ENCODE data around the gene GAP43.

GAP43 gene, protein sequence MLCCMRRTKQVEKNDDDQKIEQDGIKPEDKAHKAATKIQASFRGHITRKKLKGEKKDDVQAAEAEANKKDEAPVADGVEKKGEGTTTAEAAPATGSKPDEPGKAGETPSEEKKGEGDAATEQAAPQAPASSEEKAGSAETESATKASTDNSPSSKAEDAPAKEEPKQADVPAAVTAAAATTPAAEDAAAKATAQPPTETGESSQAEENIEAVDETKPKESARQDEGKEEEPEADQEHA

DNA sequence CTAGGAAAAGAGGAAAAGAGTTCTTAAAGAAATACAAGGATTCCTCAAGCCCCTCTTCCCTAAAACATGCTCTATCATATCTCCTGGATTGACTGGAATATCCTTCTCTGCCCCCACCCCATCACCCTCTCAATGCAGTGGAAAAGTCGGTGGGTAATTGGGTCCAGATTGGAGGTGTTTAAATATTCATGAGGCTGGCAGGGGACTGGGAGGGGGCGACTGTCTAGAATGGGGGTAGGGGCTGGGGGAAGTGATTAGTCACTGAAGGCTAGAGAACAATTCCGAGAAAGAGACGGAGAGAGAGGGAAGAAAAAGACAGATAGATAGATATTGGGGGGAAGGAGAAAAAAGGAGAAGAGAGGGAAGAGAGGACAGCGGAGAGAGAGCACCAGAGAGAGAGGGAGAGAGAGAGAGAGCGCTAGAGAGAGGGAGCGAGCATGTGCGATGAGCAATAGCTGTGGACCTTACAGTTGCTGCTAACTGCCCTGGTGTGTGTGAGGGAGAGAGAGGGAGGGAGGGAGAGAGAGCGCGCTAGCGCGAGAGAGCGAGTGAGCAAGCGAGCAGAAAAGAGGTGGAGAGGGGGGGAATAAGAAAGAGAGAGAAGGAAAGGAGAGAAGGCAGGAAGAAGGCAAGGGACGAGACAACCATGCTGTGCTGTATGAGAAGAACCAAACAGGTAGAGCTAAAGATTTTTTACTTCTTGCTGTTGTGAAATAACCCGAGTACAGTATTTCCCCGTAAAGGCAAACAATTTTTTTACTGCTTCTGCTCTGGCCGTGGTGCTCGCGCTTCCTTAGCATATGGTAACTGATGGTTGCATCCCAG, at the start of gene GAP43:
TSS of gene GAP43 (plus strand) at position 467 of the 825 bp plus-strand sequence. CDS start at position 647, 180 bp downstream.
- DNase-seq: peak; percentile 5

DNA sequence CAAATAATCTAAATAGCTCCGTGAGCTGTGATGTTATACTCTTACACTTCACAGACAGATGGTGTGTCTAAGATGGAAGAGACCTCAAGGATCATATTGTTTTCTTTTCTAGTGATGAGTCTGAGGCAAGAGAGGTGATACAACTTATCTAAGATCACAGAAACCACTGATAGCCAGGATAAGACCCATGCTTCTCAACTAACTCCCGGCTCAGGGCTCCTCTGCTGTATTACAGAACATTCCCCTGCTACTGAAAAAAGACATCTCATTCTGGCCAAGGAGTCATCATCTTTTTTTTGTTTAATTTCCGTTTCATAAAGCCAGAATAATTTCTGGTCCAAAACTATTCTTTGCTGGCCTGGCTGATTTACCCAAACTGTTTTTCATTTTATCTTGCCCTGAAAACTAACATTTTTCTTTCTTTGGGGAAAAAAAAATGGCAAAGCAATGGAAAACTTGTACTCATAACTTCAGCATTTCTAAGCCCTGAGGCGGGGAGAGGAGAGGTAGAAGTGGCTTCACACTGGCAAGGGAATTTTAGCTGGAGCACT, 46.9 kb upstream of the GAP43 start:
- DNase-seq: no peak

DNA sequence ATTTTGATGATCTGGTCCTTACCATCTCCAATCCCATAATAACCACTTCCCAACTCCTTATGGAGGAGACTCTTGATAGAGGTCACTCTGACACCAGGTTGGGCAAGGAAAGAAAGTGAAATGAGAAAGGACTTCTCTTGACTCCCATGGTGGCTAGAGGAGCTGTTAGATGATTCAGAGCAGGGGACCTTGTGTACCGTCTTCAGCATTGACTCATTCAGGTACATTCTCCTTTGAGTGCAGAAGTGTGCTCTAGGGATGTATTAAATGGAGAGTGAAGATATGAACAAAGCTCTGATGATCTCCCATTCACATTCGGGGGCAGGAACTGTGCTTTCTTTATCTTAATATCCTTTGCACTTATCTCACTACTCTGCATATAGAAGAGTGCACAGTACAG, 46.3 kb upstream of the GAP43 start:
- no peak for DNase-seq

DNA sequence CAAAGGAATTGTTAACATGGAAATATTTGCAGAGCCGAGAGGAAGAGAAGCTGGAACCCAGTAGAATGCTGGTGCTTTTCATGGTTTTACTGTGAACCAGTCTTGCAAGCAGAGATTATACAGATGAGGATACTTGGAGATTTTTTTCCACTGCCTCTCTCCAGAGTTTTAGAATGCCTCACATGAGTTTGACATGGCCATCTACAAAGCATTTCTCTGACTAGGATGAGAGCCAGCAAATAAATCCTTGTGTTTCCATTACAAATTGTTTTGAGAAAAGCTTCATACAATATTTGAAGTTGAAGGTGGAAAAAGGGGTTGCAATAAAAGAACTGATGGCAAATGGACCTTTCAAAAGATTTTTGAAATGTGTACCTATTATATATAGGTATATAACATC, 45.0 kb upstream of the GAP43 start:
- no peak for DNase-seq

DNA sequence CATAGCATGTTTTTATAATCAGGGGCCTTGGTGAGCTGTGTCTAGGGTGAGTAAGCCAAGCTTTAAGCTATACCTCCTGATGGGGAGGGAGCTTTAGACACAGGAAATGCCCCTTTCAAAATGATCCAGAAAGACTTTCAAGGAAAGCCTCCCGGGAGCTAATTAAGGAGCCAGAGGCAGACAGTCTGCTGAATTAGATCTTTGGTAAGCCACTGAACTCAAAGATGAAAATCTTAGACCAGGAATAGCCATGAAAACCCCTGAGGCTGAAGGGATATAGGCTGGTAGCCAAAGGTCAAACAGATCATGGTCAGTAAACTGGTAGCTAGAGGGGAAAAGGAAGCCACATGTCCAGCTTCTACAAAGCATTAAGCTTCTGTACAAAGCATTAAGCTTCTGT, 42.7 kb upstream of the GAP43 start:
- no peak for DNase-seq

DNA sequence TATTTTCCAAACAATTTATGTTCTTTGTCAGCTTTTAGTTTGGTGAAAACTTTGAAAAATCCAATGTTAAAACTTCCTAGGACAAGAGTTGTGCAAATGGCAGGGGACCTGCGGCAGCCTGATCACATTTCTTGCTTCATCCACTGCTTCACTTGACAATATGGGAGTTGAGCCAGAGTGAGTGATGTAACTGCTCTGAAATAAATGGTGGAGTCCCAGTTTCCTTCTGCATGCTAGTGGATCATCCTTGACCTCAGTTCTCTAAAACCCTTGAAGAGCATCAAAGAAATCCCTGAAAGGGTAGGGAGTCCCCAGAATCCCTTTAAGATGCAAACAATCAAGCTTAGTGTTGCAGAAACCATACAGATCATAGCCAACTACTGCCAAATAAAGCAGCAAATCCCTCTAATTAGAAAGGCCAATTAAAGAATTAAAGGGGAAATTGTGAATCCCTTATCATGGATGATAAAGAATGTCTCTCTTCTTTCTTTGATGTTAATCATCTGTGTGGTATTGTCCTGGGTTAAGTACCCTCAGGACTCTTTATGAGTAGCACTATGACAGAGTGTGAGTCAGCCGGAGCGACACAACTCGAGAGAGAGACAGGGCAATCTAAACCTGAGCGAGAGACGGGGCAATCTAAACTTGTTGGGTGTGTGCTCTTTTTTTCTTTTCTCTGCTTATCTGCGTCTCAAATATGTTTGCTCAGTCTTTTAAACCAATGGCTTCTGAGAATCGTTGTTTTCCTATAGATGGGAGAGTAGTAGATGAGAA, 41.8 kb upstream of the GAP43 start:
- peak; percentile 18 for DNase-seq

DNA sequence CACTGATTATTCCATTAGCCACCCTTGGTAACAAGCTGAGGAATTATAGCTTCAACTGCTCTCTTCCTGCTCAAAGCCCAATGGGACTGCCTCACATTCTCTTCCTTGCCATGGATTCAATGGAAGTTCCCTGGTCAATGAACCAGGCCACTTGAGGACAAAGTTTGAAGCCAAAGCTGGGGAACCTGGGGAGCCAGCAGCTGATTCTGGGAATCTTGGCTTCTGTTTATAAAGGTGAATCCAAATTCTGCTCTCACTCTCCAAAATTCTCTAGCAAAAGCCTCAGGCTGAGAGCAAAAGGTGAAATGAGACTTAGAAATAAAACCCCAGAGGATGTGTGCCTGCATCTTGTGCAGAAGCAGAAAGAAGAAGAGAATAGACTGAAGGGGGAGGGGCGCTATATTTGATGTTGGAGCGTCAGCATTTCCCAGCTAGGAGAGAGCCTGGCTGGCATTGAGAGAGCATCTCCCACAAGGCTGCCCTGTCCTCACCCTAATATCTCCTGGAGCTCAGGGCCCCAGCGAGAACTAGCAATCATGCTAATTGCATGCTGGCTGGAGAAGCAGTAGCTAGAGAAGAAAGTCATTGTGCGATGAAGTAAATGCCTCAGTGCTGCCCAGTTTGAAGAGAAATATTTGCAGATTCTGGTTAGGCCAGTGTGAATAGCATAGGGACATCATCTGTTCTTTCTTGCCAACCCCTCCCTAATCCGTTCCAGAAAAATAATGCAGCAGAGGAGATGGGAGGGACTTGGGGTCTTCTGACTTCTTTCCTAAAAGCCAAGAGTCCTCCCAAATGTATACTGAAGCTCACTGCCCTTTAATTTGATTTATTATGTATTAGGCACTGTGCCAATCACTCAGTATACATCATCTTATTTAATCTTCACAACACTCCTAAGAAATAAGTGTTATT, 34.9 kb upstream of the GAP43 start:
- no peak for DNase-seq

DNA sequence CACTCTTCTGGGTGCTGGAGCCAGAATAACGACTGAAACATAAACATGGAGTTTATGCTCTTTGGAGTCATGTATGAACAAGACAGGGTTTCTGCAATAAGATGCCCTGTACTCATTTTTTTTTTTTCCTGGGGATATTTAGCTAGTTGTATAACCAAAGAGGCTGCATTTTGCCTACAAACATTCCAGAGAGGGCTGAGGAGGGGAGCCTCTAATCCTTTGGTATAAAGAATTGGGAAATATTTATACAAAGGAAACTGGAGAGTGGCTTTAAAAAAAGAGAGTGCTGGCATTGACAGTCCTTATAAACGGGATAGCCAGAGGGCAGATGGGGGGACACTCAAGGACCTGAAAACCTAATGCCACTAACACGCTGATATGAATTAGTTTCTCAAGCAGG, 32.4 kb upstream of the GAP43 start:
- no peak for DNase-seq

DNA sequence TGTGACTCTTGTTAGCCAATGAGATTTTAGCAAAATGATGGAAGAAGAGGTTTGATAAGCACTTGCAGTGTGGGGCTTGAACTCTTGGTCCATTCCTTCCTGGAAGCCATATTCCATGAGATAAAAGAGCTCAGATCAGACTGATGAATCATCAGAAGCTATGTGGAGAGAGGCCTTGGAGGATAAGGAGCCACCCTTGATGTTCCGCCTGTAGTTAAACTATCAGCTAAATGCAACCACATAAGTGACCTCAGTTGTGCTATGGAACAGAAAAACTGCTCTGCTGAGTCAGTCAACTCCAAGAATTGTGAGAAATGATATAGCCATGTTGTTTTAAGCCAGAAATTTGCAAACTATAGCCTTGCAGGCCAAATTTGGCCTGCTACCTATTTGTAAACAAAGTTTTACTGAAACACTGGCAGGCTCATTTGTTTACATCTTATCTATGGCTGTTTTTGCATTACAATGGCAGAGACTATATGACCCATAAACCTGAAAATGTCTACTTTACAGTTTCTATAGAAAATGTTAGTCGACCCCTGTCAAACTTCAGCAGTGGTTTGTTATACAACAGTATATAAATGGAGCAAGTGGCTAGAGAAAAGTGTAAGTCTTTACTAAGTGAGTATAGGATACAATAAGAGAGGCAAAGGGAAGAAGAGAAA, 27.6 kb upstream of the GAP43 start:
- no peak for DNase-seq

DNA sequence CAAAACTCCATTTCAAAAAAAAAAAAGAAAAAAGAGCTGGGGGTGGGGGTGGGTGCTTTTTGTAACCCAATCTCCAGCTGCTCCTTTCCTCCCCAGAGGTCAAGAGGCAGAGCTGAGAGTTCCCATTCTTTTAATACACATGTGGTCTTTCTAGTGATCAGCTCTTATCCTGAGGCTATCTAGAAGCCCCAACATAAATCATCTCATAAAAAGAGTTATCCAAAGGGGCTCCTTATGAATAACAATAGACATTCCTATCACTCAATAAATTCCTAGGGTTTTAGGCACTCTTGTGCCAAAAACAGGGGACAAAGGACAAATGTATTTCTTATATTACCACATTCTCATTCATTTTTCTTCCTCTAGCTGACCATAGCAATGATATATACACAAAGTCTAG, 25.1 kb upstream of the GAP43 start:
- DNase-seq: no peak

DNA sequence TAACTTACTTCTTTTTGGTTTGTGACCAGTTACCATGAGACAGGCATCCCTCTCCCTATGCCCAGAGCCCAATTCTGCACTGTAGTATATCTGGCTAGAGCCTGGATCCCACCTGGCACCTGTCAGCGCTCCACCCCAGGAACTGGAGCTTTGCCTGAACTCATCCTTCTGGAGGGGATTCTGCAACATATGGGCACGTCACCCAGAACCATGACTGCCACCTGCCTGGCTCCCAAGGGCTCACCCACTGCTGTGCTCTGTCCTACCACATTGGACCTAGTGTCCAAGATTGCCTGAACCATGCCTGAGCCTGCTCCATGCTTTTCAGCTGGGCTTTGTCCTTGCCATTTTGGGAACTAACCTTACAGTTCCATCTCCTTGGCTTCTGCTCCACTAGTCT, 21.1 kb upstream of the GAP43 start:
- DNase-seq: no peak

DNA sequence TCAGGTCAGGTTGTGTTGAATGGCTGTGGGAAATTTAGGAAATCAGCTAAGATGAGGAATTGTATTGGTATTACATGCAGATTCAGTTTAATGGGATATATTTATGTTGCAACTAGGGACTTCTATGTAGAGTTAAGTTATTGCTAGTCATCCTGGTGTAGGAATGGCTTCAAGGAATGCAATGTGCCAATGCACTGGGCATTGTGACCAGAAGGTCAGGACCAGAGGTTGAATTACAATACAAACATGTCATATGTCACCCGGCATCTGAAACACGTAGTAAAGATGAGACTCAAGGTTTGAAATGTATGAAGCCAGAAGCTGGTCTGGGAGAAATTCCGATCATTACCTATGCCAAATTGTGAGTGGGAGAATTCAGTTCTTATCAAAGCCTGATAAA, 11.7 kb upstream of the GAP43 start:
- no peak for DNase-seq

DNA sequence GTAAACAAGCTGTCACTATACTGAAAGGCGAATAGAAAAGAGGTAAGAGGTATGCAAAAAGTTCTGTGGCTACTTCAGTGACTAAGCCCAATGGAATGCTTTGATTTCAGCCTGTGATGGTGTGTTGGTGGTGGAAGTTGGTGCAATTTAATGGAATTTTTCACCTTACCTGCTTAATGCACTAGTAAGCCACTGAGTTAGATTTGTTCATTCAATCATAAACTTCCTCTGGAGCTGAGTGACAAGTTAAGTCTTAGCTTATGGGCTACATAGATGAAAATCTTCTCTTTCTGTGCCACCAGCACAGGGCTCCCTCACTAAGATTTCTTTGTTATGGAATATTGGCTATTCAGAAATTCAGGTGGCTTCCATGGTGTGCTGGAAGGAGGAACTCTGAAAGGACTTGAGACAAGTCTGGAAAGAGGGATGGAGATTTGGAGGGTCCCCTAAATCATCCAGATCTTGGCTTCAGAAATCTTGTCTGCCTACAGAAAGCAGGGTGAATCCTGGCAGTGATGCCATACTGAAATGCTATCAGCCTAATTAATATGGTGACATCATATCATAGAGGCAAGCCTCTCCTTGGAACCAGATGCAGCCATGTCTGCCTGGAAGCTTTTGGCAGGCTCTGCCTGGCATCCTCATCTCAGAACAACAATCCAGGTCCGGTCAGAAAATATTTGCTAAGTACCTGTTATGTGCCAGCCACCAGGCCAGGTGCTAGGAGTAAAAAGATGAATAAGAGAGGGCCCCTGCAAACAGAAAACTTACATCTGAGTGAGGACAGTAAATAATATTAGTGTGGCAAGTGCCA, 8.1 kb upstream of the GAP43 start:
- DNase-seq: no peak

DNA sequence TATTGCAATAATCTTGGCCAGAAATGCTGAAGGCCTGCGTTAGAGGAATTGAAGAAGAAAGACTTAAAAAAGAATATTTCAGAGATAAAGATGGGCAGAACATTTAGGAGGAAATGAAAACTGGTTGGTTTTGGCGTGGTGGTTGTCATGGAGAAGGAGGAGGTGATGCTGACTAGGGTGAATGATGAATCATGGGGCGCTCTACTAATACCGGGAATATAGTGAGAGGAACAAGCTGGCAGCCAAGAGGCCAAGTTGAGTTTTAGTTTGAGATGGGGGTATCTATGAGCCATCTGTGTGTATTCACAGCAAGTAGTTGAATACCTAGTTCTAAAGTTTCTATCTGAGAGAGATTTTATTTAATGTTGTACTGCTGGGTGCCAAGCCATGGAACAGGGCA, 6.8 kb upstream of the GAP43 start:
- peak; percentile 43 for DNase-seq

DNA sequence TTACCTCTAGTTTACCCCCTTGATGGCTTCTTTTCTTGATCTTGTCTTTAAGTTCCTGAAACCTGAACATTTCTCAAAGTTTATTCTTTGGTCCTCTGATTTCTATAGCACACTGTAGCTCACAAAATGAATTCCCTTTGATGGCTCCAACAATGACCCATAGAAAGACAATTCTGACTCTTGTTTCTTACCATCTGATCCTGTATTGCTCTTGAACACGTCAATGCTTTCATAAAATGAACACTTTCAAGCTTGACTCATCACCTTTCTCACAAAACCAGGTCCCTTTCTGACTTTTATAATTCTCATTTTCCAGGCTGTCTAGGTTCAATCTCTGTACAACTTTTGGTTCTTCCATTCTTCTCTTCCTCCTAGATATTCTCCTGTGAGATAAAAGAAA, 5.7 kb upstream of the GAP43 start:
- no peak for DNase-seq

DNA sequence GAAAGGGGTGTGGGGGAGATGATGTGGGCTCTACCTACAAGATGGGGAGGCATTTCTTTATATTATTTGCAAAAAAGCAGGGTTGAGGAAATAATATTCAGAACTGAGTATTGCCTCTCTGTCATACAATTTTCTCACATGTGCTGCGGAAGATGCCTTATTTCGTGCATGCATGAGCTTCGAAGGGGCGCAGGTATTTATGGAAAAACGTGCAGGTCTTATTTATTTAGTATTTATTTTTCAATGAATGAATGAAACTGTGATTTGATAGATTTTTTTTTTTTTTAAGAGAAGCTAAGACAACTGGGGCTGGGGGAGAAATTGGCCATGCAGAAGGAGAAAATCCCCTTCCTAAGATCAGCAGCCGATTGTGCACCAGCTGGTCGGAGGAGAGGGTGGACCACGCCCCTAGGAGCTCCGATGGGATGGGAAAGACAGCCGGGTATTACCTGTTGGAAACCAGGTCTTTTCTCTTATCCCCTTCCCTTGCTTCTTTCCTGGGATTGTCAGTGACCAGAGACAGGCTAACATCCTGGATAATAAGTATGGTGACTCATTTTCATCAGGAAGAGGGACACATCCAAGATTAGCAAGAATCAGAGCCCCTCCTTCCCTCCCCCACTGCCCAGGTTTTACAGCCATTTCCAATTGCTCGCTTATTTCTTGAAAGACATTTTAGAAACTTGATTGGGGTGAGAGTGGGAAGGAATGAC, 875 bp downstream of the GAP43 start:
- DNase-seq: no peak

DNA sequence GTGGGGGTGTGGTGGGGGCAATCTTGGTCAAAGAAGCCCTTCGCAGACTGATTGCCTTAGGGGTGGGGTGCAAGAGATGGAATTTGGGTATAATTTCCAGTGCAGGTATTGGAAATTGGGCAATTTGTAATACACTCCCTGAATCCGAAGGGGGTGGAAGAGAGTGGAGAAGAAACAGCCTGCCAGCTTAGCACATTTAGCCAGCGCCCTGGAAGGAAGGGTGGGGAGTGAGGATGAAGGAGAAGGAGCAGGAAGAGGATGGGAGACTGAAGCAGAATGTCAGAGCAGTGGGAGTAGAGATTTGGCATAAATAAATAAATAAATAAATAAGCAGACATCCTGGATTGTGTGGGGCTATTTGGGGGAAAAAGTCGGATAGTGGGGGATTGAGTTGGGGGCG, 1.6 kb downstream of the GAP43 start:
- DNase-seq: no peak

DNA sequence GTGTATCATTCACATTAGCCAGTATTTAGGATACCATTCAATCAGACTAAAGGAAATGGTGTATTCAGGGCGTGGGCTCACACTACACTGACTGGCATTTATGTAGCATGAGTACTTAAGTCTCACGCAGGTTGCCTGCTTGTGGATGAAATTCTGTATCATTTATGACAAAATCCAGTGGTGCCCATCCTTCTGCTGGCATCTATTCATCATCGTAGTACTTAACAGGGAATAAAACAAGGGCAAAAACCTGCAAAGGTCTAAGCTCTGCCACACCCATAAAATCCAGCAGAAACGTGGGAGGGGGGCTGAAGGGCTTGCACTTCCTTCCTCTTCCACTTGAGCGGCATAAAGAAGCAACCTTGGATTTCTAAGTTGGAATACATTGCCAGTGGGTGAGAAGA, 2.7 kb downstream of the GAP43 start:
- DNase-seq: no peak

DNA sequence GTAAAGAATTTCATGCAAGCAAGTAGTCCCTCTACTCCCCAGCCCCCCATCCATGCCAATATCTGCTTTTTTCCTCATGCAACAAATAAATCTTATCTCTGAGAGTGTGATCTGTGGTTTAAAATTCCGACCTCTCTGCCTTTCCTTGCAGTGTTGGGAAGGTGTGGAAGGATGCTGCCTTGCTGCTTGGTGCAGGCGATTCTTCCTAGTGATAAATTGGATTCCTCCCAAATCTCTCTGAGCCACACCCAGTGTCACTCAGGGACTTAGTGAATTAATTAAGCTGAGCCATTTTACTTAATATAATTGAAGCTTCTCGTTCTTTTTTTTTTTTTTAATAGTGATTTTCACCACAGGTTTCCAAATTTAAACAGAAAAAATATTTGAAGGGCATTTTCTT, 3.4 kb downstream of the GAP43 start:
- DNase-seq: no peak

Data from activated CD4-positive, alpha-beta T cell treated with anti-CD3 and anti-CD28 coated beads for 48 hours (primary cell).